ENCODE measurements around the gene SLC35A4. TPM values are rescaled to one million over a fixed set of nuclear protein-coding genes. Genes with fewer than 3 reads are reported as not detected.

Gene SLC35A4, protein sequence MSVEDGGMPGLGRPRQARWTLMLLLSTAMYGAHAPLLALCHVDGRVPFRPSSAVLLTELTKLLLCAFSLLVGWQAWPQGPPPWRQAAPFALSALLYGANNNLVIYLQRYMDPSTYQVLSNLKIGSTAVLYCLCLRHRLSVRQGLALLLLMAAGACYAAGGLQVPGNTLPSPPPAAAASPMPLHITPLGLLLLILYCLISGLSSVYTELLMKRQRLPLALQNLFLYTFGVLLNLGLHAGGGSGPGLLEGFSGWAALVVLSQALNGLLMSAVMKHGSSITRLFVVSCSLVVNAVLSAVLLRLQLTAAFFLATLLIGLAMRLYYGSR
- total RNA-seq = 86.4 and 93.4 TPM in 2 replicates

DNA sequence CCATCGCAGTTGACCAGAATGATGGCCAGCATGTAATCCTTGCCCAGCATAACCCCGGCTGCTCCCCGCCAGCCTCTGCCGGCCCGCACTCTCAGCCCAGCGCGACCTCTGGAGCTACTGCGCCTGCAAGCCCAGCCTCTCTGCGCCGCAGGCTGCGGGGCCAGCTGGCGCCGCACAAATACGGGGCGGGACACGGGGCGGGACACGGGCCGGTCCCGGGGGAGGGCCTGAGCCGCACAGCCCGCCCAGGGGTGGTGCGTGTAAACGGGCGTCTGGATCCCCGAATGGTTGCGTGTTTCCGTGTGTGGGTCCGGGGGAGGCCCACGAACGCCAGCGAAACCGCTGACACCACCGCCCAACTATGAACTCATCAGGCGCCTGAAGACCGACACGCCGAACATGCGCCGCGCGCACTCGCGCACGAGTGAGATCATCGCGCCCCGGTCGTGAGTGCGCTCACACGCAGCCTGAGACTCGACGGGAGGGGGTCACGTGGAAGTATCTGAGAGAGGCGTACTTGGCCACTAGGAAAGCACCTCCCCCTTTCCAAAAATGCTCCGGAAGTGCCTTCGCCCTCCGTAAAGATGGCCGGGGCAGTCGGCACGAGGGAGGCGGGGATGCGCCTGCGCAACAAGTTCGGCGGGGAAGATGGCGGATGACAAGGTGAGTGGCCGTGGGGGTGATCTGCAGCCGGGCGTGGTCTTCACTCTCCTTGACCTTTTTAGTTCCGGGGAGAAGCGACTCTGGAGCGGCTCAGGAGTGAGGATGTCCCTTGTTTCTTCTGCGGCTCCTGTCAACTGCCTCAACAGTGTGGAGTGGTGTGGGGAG is at the start of gene SLC35A4, which contains the start of gene APBB3:
Gene SLC35A4, plus strand, starts transcription at position 633 of the 828 bp plus-strand sequence. CDS start 2,342 bp downstream, outside the sequence.
Gene APBB3, minus strand, starts transcription at position 403 of the 828 bp plus-strand sequence. Its CDS starts 353 bp downstream, at position 50.
- intact Hi-C loops (cut with micrococcal nuclease) = loop anchor here (1.0 to 5.0 kb wide), 10 partner anchors 8 to 452 kb away; partner anchors contain the start of genes ANKHD1, CYSTM1, EIF4EBP3 and IK

DNA sequence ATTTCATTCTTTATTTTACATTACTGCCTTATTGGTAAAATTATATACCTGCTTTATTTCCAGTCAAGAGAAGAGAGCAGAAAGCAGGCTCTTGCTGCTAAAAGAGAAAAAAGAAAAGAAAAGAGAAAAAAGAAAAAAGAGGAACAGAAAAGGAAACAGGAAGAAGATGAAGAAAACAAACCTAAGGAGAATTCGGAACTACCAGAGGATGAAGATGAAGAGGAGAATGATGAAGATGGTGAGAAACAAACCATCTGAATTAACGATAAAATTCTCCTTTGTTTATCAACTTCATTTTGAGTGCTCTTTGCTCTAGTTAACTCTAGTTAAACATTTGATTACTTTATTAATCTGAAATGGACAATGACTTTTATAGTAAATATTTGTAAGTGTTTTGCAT is 40.6 kb upstream of the SLC35A4 start:
- intact Hi-C loops (cut with micrococcal nuclease) = no loop called here

DNA sequence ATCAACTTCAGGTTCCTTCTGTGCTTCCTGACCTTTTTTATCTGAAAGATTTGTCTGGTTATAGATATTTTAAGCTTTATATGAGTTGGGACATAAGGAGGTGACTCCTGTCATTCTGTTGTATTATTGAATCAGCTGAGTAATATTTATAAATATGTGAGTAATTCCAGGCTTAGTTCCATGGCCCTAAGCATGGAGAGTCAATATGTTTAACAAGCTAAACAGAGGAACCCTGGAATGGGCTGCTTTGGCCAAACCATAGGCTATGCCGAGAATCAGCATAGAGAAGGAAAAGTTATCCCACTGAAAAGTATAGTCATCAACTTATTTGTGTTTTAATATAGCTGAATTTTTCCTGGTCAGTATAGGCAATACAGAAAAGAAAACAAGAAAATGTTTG is 24.4 kb upstream of the SLC35A4 start:
- intact Hi-C loops (cut with micrococcal nuclease) = no loop called here

DNA sequence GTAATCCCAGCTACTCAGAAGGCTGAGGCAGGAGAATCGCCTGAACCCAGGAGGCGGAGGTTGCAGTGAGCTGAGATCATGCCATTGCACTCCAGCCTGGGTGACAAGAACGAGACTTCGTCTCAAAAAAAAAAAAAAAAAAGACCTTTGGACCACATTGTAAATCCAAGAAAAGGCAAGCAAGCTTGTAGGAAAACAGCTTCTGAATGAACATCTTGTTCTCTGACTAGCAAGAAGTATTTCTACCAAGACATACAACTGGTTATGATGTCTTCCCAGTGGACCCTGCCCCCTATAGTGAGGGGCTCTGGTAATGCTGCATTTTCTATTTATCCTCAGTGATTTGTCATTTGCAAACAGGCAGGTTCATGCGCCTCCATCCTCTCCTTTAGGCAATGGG is 21.7 kb upstream of the SLC35A4 start:
- intact Hi-C loops (cut with micrococcal nuclease) = no loop called here

GRCh38 chr5:140544986-140545385 is 19.6 kb upstream of the SLC35A4 start:
- intact Hi-C loops (cut with micrococcal nuclease) = loop anchor here (5.0 kb wide), 1 partner anchor 167 kb away; no protein-coding TSS in a partner anchor

GRCh38 chr5:140545606-140546005 is 19.0 kb upstream of the SLC35A4 start:
- intact Hi-C loops (cut with micrococcal nuclease) = loop anchor here (5.0 kb wide), 1 partner anchor 167 kb away; no protein-coding TSS in a partner anchor

GRCh38 chr5:140546851-140547507 is 17.6 kb upstream of the SLC35A4 start:
- intact Hi-C loops (cut with micrococcal nuclease) = loop anchor here (1.0 to 5.0 kb wide), 4 partner anchors 10 to 165 kb away; partner anchors contain the start of genes ANKHD1, APBB3, SLC35A4 and SRA1

DNA sequence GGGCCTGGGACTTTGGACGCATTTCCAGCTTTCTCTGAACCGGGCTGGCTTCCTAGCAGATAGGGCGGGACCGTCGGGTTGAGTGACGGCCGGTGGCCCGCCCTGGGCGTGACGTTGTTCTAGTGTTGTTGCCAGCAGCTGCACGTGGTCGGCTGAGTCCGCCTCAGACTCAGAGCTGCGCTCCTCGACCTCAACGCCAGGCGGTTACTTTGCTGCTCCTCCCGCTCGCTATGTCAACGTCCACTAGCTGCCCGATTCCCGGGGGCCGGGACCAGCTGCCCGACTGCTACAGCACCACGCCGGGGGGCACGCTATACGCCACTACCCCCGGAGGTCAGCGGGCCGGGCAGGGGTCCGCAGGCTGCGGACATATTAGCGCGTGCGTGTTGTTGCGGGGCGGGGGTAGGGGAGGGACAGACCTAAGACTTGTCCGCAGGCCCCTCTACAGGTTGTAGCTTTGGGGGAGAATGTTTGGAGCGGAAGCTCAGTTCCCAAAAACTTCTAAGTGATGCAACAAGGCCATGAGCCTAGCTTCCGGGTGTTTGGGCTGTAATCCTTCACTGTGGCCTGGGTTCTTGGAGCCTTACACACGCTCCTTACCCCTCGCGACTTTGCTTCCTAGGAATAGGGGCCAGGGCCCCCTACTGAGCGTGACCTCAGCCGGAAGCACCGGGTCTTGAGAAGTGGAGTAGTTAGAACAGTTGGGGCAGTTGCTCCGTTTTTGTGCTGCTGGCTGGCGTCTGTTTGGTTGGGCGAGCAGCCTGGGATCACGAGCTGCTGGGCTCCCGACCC is 16.9 kb upstream of the SLC35A4 start, which contains the start of gene EIF4EBP3:
Gene EIF4EBP3, plus strand, starts transcription at position 155 of the 792 bp plus-strand sequence. Its CDS starts 76 bp downstream, at position 231.
- intact Hi-C loops (cut with micrococcal nuclease) = loop anchor here (1.0 to 5.0 kb wide), 4 partner anchors 10 to 165 kb away; partner anchors contain the start of genes ANKHD1, APBB3, SLC35A4 and SRA1

DNA sequence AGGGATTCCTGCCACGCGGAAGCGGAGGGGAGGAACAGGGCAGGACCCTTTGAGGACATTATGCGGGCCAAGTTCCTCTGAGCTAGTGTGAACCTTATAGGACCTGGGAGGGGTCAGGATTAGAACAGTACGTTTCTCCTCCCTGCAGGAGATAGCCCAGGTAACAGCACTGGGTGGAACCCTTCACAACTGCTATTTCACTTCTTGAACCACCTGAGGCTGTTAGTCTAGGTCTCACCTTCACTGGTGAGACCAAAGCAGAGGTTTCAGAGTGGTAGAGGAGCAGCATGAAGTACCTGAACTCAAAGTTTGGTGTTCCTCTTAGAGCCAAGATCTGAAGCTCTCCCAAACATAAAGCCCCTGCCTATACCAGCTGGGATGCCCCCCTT is 16.3 kb upstream of the SLC35A4 start:
- intact Hi-C loops (cut with micrococcal nuclease) = loop anchor here (5.0 kb wide), 1 partner anchor 164 kb away; no protein-coding TSS in a partner anchor

DNA sequence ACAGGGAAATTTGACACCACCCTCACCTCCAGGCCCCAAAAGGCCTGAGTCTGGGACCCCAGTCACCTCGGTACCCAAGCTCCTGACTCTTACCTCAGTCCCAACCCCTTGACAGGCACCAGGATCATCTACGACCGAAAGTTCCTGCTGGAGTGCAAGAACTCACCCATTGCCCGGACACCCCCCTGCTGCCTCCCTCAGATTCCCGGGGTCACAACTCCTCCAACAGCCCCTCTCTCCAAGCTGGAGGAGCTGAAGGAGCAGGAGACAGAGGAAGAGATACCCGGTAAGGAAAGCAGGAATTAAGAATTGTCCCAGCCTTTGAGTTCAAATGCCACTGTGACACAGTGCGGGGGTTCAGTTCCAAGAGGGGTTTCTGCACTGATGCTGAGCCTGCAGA is 15.8 kb upstream of the SLC35A4 start:
- intact Hi-C loops (cut with micrococcal nuclease) = loop anchor here (5.0 kb wide), 1 partner anchor 164 kb away; no protein-coding TSS in a partner anchor

GRCh38 chr5:140549237-140550144 is 15.1 kb upstream of the SLC35A4 start:
- intact Hi-C loops (cut with micrococcal nuclease) = loop anchor here (5.0 kb wide), 1 partner anchor 163 kb away; no protein-coding TSS in a partner anchor

DNA sequence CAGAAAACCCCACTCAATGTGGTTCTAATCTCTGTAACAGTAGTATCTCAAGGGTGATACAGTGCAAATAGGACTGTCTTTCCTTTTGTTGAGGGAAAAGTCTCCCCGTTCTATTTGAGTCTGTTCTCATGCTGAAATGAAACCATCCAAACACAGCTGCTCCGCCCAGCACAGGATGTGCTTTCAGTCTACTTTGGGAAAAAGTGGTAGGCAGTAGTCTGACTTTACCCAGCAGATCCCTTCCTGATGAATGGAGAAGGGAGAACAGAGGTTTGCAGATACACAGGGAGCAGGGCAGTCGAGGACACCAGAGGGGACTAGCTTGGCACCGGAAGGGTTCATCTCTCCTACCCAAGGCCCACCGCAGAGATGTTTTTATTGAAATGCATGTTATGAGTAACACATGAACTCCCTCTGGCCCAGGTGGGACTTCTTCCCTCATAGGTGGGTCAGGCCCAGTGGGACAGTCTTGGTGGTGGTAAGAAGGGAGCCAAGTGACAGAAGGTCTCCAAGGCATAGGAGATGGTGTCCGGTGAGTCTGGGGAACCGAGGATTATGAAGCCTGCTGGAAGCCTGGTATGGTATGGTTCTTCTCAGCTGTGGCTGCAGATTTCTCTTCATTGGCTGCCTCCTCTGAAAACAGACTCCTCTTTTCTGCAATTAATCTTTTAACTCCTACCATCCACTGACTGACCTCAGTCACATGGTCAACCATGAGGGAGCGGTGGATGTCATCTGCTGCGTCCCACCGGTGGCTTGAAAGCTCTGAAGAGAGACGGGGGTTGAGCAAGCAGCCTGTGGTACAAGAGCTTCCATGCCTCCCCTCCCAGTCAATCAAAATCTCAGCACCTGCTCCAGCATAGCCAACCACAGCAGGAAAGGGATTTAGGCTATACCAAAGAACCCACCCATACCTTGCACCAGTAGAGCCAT is 14.2 kb upstream of the SLC35A4 start:
- intact Hi-C loops (cut with micrococcal nuclease) = no loop called here

- intact Hi-C loops (cut with micrococcal nuclease) = no loop called here
Observed at GRCh38 chr5:140551872-140552271, 12.8 kb upstream of the SLC35A4 start.

- intact Hi-C loops (cut with micrococcal nuclease) = no loop called here
Observed at GRCh38 chr5:140553657-140554056, 11.0 kb upstream of the SLC35A4 start.

DNA sequence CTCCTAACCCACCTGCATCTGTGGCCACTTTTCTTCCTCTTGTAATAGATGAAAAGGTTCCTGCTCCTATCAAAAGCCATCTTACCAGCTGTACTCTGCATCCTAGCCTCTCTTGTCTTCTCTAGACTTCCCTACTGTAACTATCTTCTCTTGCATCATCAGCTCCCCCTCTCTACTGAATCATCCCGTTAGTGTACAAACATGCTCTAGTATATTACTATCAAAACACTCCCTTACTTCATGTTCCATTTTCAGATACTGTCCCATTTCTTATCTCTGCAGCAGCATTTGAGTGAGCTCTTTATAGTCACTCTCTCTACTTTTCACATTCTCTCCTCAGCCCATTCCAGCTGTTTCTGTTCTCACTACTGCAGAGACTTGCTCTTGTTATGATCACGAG is 10.2 kb upstream of the SLC35A4 start:
- intact Hi-C loops (cut with micrococcal nuclease) = no loop called here

DNA sequence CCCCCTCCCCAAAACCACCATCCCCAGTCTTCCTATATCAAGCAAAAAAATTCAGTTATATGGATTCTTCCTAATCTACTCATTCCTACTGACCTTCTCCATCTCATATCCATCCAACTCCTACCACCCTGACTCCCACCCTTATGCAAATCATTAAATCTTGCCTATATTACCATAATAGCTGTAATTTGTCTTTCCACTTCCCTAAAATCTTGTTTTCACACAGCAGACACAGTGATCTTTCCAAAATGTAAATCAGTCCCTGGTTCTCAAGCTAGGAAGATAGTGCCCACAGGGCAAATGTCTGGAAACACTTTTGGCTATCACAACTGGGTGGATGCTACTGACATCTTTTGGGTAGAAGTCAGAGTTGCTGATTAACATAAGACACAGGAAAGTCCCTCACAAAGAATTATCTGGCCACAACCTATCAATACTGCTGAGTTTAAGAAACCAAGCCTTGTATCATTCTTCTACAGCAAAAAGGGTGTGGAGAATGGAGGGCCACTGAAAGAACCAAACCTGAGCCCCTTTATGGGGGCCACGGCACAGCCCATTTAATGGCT is 8.8 kb upstream of the SLC35A4 start:
- intact Hi-C loops (cut with micrococcal nuclease) = loop anchor here (1.0 to 2.0 kb wide), 3 partner anchors 8 to 155 kb away; partner anchors contain the start of genes ANKHD1, APBB3, SLC35A4 and ZMAT2

- intact Hi-C loops (cut with micrococcal nuclease) = loop anchor here (1.0 to 2.0 kb wide), 3 partner anchors 8 to 156 kb away; partner anchors contain the start of genes ANKHD1, APBB3, SLC35A4 and ZMAT2
Observed at GRCh38 chr5:140556438-140556837, 8.2 kb upstream of the SLC35A4 start.

Data from T-helper 2 cell treated with Interferon-gamma antibody and Interleukin-4, amounts not matched to agents 100 ng/mL and 5 ng/mL, for 36 hours (primary cell).